Left kidney (tissue), 2 donors: ENCODE results near the gene TOX4. TPM values are rescaled to one million over a fixed set of nuclear protein-coding genes. Genes with fewer than 3 reads are reported as not detected.
A peak's percentile ranks its signal among the peaks of the same experiment; 100 is the strongest.

Source experiments
- DNase-seq: peaks from one replicate; pipeline ENCODE4 v3.0.0-alpha.2; 2013
- polyA plus RNA-seq: library from polyadenylated mRNA; unstranded; fragments of 120-200 nt; gene quantifications from one replicate; pipeline ENCODE4 v1.2.1, GENCODE V29; 2013; ENCODE audit not compliant: insufficient read length

TOX4 gene
- polyA plus RNA-seq, 1 donor, result 63.6 TPM

GRCh38 chr14:21498540-21499526 is 21.8 kb downstream of the TOX4 start:
- DNase-seq, result peak; percentile 63

DNA sequence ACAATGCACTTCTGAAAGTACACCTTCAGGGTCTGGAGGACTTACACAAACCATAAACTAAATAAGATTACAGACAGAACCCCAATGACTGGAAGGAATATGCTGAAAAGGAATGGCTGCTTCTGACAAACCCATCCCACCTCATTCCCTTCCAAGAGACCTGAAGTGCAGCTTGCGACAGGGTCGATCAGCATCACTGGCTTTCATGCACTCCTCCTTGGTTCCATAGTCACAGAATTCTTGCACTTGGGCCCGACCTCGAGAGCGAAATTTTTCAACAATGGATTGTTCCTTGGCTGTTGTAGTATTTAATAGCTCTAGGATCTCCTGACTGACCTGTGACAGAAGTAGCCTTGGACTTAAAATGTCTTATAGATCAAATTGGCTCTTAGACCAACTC is 24.6 kb downstream of the TOX4 start:
- no peak for DNase-seq

- DNase-seq, result no peak
Measured at GRCh38 chr14:21503376-21503775, 26.4 kb downstream of the TOX4 start.

DNA sequence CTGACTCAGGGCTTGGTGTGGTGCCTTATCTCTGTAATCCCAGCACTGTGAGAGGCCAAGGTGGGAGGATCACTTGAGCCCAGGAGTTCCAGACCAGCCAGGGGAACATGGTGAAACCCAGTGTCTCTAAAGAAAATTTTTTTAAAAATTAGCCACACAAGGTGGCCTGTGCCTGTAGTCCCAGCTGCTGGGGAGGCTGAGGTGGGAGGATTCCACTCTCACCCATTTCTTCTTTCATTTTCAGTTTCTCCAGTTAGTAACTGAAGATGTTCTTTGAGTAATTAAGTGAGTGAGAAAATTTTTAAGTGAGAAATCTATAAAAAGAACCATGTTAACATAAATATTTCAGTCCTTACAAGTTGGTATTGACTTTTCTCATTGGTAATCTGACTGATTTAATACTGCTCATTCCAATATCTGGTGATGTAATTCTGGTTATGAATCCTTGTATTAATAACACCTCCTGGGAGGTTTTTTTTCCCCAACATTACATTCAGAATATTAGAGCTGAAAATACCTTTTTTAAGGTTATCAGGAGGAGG is 28.1 kb downstream of the TOX4 start:
- DNase-seq, result no peak

DNA sequence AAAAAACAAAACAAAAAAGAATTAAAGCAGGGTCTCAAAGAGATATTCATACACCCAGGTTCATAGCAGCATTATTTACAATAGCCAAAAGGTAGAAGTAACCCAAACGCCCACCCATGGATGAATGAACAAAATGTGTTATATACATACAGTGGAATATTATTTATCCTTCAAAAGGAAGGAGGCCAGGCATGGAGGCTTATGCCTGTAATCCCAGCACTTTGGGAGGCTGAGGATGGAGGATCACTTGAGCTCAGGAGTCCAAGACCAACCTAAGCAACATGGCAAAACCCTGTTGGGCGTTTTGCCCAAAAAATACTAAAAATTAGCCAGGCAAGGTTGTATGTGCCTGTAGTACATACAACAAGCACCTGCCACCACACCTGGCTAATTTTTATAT is 29.6 kb downstream of the TOX4 start:
- no peak for DNase-seq

DNA sequence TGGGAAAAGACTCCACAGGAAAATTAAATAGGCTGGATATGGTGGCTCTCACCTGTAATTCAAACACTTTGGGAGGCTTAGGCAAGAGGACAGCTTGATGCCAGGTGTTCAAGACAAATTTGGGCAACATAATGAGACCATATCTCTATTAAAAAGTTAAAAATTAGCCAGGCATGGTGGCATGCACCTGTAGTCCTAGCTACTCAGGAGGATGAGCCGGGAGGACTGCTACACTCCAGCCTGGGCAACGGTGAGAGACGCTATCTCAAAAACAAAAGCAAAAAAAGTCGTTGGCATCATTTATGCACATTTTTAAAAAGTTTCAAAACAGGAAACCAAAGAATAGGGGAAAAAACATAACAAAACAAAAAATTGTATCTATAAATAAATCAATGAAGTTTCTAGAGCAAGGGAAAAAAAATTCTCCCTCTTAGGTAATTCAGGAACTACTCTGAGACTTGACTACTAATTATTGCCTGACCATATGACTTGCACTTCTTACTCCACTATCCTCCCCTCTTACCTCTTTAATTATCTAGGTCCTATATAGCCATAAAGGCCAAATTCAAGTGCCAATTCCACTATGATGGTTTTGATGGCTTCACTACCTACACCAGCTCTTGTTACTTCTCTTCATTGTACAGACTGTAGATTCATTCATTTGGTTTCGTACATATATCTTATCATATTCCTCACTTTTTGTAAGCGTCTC is 32.6 kb downstream of the TOX4 start:
- DNase-seq, result no peak

DNA sequence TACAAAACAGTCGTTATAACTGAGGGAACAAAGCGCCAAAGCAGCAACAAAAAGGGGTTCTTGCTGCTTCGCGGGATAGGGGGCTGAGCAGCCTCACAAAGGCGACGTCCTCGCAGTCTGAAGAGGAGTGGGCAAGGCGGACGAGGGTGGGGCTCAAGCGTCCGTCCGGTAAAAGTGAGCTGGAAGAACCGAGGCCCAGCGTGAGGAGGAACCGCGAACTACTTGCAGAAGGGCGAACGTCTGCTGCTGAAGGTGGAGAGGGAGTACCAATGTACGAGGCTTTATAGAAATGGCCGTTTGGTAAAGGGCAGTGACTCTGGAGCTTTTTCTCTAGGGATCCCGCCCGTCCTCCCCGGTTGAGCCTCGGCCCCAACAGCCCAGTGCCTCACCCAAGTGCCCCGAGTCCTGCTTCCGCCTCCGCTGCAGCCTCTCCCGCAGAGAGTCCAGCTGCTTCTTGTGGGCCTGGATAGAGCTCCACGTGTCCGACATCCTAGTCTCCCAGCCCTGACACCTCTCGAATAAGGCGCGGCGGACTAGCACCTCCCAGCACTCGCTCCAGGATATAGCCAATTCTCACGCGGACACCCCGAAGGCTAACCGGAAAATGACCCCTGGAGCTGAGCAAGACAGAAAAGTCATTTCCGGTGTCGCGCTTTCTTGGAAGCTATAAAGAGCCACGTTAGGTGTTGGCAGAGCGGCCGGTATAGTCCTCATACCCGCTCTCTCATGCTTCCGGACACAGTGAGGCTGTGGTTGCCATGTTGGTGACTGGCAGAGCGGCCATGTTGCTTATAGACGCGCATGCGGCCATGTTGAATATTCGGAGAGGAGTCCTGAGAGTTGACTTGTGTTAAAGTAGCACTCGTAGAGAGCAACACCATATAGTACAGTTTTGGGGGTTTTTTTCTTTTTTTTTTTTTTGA is 34.0 kb downstream of the TOX4 start, which contains the start of gene METTL3:
TSS of gene METTL3 (minus strand) at position 606 of the 923 bp plus-strand sequence. CDS start at position 489, 117 bp downstream.
- DNase-seq, result peak; percentile 99

DNA sequence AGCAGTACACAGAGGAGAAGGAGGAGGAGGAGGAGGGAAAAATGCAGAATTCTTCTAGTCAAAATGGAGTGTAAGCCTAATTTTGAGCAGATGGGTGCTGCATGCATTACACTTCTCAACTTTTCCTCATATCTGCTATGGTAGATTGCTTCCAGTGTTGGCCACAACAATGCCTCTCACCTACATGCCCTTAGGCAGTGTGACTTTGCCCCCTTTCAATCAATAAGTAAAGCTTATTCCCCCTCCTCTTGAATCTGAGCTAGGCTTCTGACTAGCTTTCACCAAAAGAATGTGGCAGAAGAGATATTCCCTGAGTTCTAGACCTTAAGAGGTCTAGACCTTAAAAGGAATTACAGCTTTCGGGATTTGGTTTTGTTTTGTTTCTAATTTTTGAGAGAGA is 37.3 kb downstream of the TOX4 start:
- DNase-seq, result no peak

GRCh38 chr14:21518725-21519124 is 41.7 kb downstream of the TOX4 start:
- DNase-seq, result no peak

GRCh38 chr14:21520767-21521166 is 43.8 kb downstream of the TOX4 start:
- no peak for DNase-seq

GRCh38 chr14:21521501-21521900 is 44.5 kb downstream of the TOX4 start:
- no peak for DNase-seq

- DNase-seq, result no peak
Measured at GRCh38 chr14:21523203-21523602, 46.2 kb downstream of the TOX4 start.

DNA sequence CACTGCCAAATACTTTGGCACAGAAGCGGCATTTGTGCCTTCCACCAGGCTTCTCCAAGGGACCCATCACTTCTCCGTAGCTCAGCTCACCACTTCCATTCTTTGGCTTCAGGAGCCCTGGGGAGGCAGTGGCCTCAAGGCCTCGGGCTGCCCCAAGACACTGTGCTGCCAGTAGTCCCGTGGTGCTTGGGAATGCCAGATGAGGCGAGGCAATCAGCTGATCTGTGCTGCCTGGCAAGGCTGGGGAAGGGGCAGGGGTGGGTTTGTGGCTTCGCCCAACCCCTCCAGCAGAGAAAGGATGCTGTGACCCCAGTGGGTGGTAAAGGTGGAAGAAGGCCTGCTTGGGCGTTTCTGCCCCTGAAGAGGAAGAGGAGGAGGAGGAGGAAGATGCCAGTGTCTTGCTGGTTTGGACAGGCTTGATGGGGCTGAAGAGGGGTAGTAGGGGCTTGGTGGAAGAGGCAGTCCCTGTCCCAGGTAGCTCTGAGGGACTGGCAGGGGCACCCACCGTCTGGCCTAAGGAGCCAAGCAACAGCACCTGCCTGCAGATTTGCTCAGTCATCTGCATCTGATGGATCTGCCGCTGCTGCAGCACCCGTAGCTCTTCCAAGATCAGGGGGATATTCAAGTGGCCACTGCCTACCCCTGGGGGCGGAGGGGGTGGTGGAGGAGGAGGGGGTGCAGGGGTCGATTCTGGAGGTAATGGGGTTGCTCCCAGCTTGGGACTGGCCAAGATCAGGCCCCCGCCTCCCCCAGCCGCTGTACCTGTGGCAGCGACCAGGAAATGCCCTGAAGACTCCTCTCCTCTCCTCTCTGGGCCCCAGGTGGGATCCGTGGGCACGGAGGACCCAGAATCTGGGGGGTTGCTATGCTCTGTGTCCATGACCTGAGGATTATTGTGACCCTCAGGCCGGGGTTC is 47.8 kb downstream of the TOX4 start:
- DNase-seq, result no peak

- DNase-seq, result peak; percentile 44
Measured at GRCh38 chr14:21525571-21525961, 48.6 kb downstream of the TOX4 start.

- peak; percentile 92 for DNase-seq
Measured at GRCh38 chr14:21525962-21526671, 49.1 kb downstream of the TOX4 start, which contains the start of gene SALL2. TSS of gene SALL2 (minus strand) at chr14:21526346. CDS start at chr14:21526127, 219 bp downstream.

GRCh38 chr14:21526672-21527317 is 49.8 kb downstream of the TOX4 start:
- DNase-seq, result peak; percentile 71

DNA sequence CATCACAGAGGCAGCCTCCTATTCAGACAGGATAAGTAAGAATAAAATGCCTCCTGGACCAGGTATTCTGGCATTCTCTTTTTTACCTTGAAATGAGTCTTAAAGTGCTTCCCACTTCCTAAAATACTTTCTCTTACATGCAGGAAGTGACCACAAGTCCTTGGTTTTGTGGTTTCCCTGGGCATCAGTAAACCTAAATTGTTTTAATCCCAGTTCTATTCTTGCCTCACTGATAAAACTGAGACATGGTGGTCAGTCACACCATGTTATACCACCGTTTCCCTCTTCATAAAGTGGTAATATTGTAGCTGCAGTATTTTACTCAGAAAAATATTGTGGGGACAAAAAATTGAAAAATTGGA is 50.3 kb downstream of the TOX4 start:
- no peak for DNase-seq

- DNase-seq, result peak; percentile 34
Measured at GRCh38 chr14:21528381-21529348, 51.7 kb downstream of the TOX4 start.
